GM23338 (cell line): Measurements from ENCODE around the gene IFT52. TPM values are rescaled to one million over a fixed set of nuclear protein-coding genes. Genes with fewer than 3 reads are reported as not detected.

Source experiments
- ATAC-seq: fragments of 200-7000 bp; cut with Tn5 transposase; 3 replicates; pipeline ENCODE4 v1.9.1; 2020
- DNase-seq: peaks from one replicate; pipeline ENCODE4 v3.0.0-alpha.2; 2015; ENCODE audit warnings: low spot score
- H2AFZ ChIP-seq: fragments of 200-600 bp; sonication (generic); 2 replicates; pipeline ENCODE4 v1.8.0; 2016; ENCODE audit warnings: antibody characterized with exemption, mild to moderate bottlenecking, moderate library complexity
- H3F3A ChIP-seq: fragments of 200-600 bp; sonication (generic); replicated peaks from 2 replicates; pipeline ENCODE4 v1.8.0; 2017; ENCODE audit warnings: antibody characterized with exemption, mixed run types, low read depth
- H3K27ac ChIP-seq: fragments of 200-600 bp; sonication (generic); 2 replicates; pipeline ENCODE4 v1.6.1; 2016; ENCODE audit warnings: low read depth
- H3K27me3 ChIP-seq: fragments of 200-600 bp; sonication (generic); 2 replicates; pipeline ENCODE4 v1.8.0; 2016; ENCODE audit warnings: mild to moderate bottlenecking, mixed run types, moderate library complexity; ENCODE audit not compliant: insufficient read depth
- H3K36me3 ChIP-seq: fragments of 200-600 bp; sonication (generic); 2 replicates; pipeline ENCODE4 v1.8.0; 2016; ENCODE audit warnings: mild to moderate bottlenecking; ENCODE audit not compliant: insufficient read depth
- H3K4me1 ChIP-seq: fragments of 200-600 bp; sonication (generic); 2 replicates; pipeline ENCODE4 v1.8.0; 2016; ENCODE audit warnings: mild to moderate bottlenecking, moderate library complexity; ENCODE audit not compliant: insufficient read depth
- H3K4me2 ChIP-seq: fragments of 200-600 bp; sonication (generic); 2 replicates; pipeline ENCODE4 v1.7.1; 2017; ENCODE audit warnings: mixed run types
- H3K4me3 ChIP-seq: fragments of 200-600 bp; sonication (generic); 2 replicates; pipeline ENCODE4 v1.6.1; 2016; ENCODE audit warnings: mixed run types
- H3K79me2 ChIP-seq: fragments of 200-600 bp; sonication (generic); replicated peaks from 2 replicates; pipeline ENCODE4 v1.8.0; 2017; ENCODE audit warnings: mild to moderate bottlenecking; ENCODE audit not compliant: insufficient read depth
- H3K9me2 ChIP-seq: fragments of 200-600 bp; sonication (generic); 2 replicates; pipeline ENCODE4 v1.8.0; 2017; ENCODE audit not compliant: insufficient read depth
- H4K20me1 ChIP-seq: fragments of 200-600 bp; sonication (generic); replicated peaks from 2 replicates; pipeline ENCODE4 v1.8.0; 2017; ENCODE audit warnings: mild to moderate bottlenecking; ENCODE audit not compliant: insufficient read depth
- H3K27ac Mint-ChIP-seq: 2 replicates; pipeline ENCODE4 v1.8.0; 2020; ENCODE audit warnings: inconsistent platforms, mild to moderate bottlenecking, moderate library complexity, mixed read lengths
- H3K27me3 Mint-ChIP-seq: 3 replicates; pipeline ENCODE4 v1.8.0; 2022; ENCODE audit warnings: low read depth, mild to moderate bottlenecking, moderate library complexity, mixed read lengths, inconsistent platforms; ENCODE audit not compliant: insufficient read depth, poor library complexity
- H3K36me3 Mint-ChIP-seq: 3 replicates; pipeline ENCODE4 v1.8.0; 2021; ENCODE audit warnings: low read depth, mild to moderate bottlenecking, inconsistent platforms, moderate library complexity, mixed read lengths
- H3K4me1 Mint-ChIP-seq: 3 replicates; pipeline ENCODE4 v1.8.0; 2020; ENCODE audit warnings: mild to moderate bottlenecking, inconsistent platforms, mixed read lengths
- H3K4me3 Mint-ChIP-seq: 3 replicates; pipeline ENCODE4 v1.8.0; 2021; ENCODE audit warnings: moderate library complexity, mild to moderate bottlenecking, inconsistent platforms, mixed read lengths
- H3K9me3 Mint-ChIP-seq: 3 replicates; pipeline ENCODE4 v1.8.0; 2020; ENCODE audit warnings: moderate library complexity, mild to moderate bottlenecking, inconsistent platforms, mixed read lengths
- CTCF ChIP-seq, 2 experiments: fragments of 200-600 bp in 1 of 2; sonication (generic) in 1 of 2; conservative IDR thresholded peaks; 2 replicates each; pipeline versions ENCODE4 v1.5.1 to v1.6.1; 2016 to 2017; ENCODE audit warnings: antibody characterized with exemption in 2 of 2, low read depth in 2 of 2, mild to moderate bottlenecking in 2 of 2, moderate library complexity in 1 of 2
- ETS1 ChIP-seq: IDR thresholded peaks from 2 replicates; pipeline ENCODE4 v1.6.1; 2016; ENCODE audit warnings: antibody characterized with exemption
- EZH2 ChIP-seq: fragments of 200-600 bp; sonication (generic); IDR thresholded peaks from one replicate; pipeline ENCODE4 v1.8.0; 2017; ENCODE audit warnings: antibody characterized with exemption, mild to moderate bottlenecking, low read depth; ENCODE audit not compliant: unreplicated experiment
- JUNB ChIP-seq: IDR thresholded peaks from one replicate; pipeline ENCODE4 v1.6.1; 2016; ENCODE audit warnings: antibody characterized with exemption; ENCODE audit not compliant: unreplicated experiment
- NANOG ChIP-seq: IDR thresholded peaks from 2 replicates; pipeline ENCODE4 v1.6.1; 2016; ENCODE audit warnings: antibody characterized with exemption, borderline replicate concordance
- POLR2AphosphoS5 ChIP-seq: IDR thresholded peaks from 2 replicates; pipeline ENCODE4 v1.6.1; 2016; ENCODE audit warnings: antibody characterized with exemption, low read depth
- STAT1 ChIP-seq: IDR thresholded peaks from one replicate; pipeline ENCODE4 v1.6.1; 2016; ENCODE audit warnings: antibody characterized with exemption; ENCODE audit not compliant: unreplicated experiment
- ZNF114 ChIP-seq: fragments of 250-450 bp; sonication (Bioruptor Pico); IDR thresholded peaks from 2 replicates; pipeline ENCODE4 v1.5.0; 2020; ENCODE audit warnings: mild to moderate bottlenecking, moderate library complexity
- ZNF331 ChIP-seq: fragments of 250-450 bp; sonication (Bioruptor Pico); IDR thresholded peaks from 2 replicates; pipeline ENCODE4 v1.5.0; 2020; ENCODE audit warnings: low read depth, mild to moderate bottlenecking, moderate library complexity
- ZNF462 ChIP-seq: fragments of 250-450 bp; sonication (Bioruptor Pico); IDR thresholded peaks from 2 replicates; pipeline ENCODE4 v1.5.0; 2020; ENCODE audit warnings: mild to moderate bottlenecking, moderate library complexity
- polyA plus RNA-seq: library from polyadenylated mRNA; unstranded; fragments of >200 nt; fragmentation: Nextera tagmentation; extraction: Ambion mirVana; gene quantifications from 2 replicates; pipeline ENCODE4 v1.2.1, GENCODE V29; 2016
- total RNA-seq: library from RNA; depleted of rRNA; stranded (reverse); fragments of >200 nt; shearing (Covaris generic); gene quantifications from 2 replicates; pipeline ENCODE4 v1.2.3, GENCODE V29; 2014

Gene IFT52
- total and polyA plus RNA-seq, 2 experiments from 2014 or later = 30.4 to 39.8 TPM

GRCh38 chr20:43603124-43603523 is 12.4 kb downstream of the IFT52 start (continued):
- no peak for TF ChIP-seq ZNF462

- H3K36me3 ChIP-seq = peaks cover 13% of the 10 kb centered on the region
- Mint-ChIP-seq H3K9me3 (peaks cover 4% of the 10 kb centered on the region; the same call in 1 of the 3 replicates), H3K36me3 (peaks cover 42% of the 10 kb centered on the region)
- TF ChIP-seq POLR2AphosphoS5 (no peak), ZNF331 (no peak), ZNF114 (CRISPR knock-in tag) (no peak), CTCF (conservative IDR thresholded peaks at IDR 0.05; ENCODE audit: low read depth in 2 of 2) (no peak), STAT1 (no peak), ETS1 (no peak), JUNB (no peak), NANOG (no peak), EZH2 (no peak)
Observed at GRCh38 chr20:43605715-43606114, 15.0 kb downstream of the IFT52 start.

More at GRCh38 chr20:43605715-43606114, 15.0 kb downstream of the IFT52 start:
- H3K27me3 ChIP-seq = no peaks in the 10 kb centered on the region
- Mint-ChIP-seq H3K27me3 (no peaks in the 10 kb centered on the region), H3K4me1 (no peaks in the 10 kb centered on the region), H3K4me3 (no peak overlapping the region), H3K27ac (no peak overlapping the region)
- no peaks in the 10 kb centered on the region for H4K20me1 ChIP-seq
- no peak overlapping the region for H3K4me2 ChIP-seq
- no peak for ATAC-seq
- DNase-seq = no peak
- H2AFZ ChIP-seq = no peak overlapping the region
- H3F3A ChIP-seq = no peaks in the 10 kb centered on the region
- no peaks in the 10 kb centered on the region for H3K79me2 ChIP-seq
- no peaks in the 10 kb centered on the region for H3K9me2 ChIP-seq
- H3K27ac ChIP-seq = no peak overlapping the region
- no peaks in the 10 kb centered on the region for H3K4me1 ChIP-seq
- no peak overlapping the region for H3K4me3 ChIP-seq
